Endothelial cell of coronary artery (primary cell): Measurements from ENCODE around the gene VPS26C. TPM values are rescaled to one million over a fixed set of nuclear protein-coding genes. Genes with fewer than 3 reads are reported as not detected.

Source experiments
- total RNA-seq: library from RNA; depleted of rRNA; stranded (reverse); fragments of >200 nt; gene quantifications from 2 replicates; pipeline ENCODE4 v1.2.3, GENCODE V29; 2014

VPS26C gene
- 53.3 and 56.0 TPM in 2 replicates for total RNA-seq

GRCh38 chr21:37267269-37268185 is at the start of gene VPS26C:
Gene VPS26C, minus strand, starts transcription at chr21:37267334. Its CDS starts 40 bp downstream, at chr21:37267294.

Other genes with a start within 250 kb of the VPS26C start
- gene PIGP, start 194.3 kb downstream of the VPS26C start, total RNA-seq: 3.1 and 4.7 TPM in 2 replicates
- 129 and 140 TPM in 2 replicates for gene TTC3, start 194.1 kb downstream of the VPS26C start, total RNA-seq
- gene DYRK1A, start 99.4 kb upstream of the VPS26C start, total RNA-seq: 37.5 and 38.6 TPM in 2 replicates